AG04450 (cell line): Measurements from ENCODE around the gene PSMD1. TPM values are rescaled to one million over a fixed set of nuclear protein-coding genes. Genes with fewer than 3 reads are reported as not detected.
"Not testable (repeated sequence)": the region's sequence is repeated elsewhere in the genome, so short reads cannot be mapped to it uniquely, and the experiment has no call there.

ENCODE experiments used
- CTCF ChIA-PET: fragments of 300-600, 350-600 bp; formaldehyde crosslinking; extraction: SDS; loops from one replicate; lab custom pipeline; 2022; ENCODE audit warnings: antibody characterized with exemption, inconsistent platforms; lab: Charles Lee
- POLR2A ChIA-PET: fragments of 350-600 bp; formaldehyde crosslinking; extraction: SDS; loops from one replicate; lab custom pipeline; 2021; ENCODE audit warnings: antibody characterized with exemption, inconsistent platforms; lab: Yijun Ruan, JAX
- DNase-seq: peaks from one replicate; pipeline ENCODE4 v3.0.0-alpha.2; 2011; ENCODE audit warnings: low read depth, low spot score
- H3K27ac ChIP-seq: one replicate; pipeline ENCODE4 v1.5.1; 2012; ENCODE audit warnings: low read depth, low read length, control low read depth
- H3K27me3 ChIP-seq: one replicate; pipeline ENCODE4 v1.6.0; 2012; ENCODE audit warnings: low read length; ENCODE audit not compliant: control insufficient read depth, insufficient read depth
- H3K4me3 ChIP-seq: 2 replicates; pipeline ENCODE4 v1.5.1; 2011; ENCODE audit warnings: mild to moderate bottlenecking, low read depth, low read length, control low read depth
- H3K9me3 ChIP-seq: 2 replicates; pipeline ENCODE4 v1.5.1; 2012; ENCODE audit warnings: low read length; ENCODE audit not compliant: control insufficient read depth, insufficient read depth
- polyA plus RNA-seq: library from polyadenylated mRNA; depleted of rRNA; stranded (reverse); fragments of >200 nt; gene quantifications from 2 replicates; pipeline ENCODE4 v1.2.3, GENCODE V29; 2011
- TF ChIP-seq, protein P1 (sequence below): IDR thresholded peaks from 2 replicates; pipeline ENCODE4 v1.5.1; 2011; ENCODE audit warnings: low read depth, low read length, control low read depth, inconsistent platforms

Gene PSMD1
- polyA plus RNA-seq, 1 experiment = 211 TPM

DNA sequence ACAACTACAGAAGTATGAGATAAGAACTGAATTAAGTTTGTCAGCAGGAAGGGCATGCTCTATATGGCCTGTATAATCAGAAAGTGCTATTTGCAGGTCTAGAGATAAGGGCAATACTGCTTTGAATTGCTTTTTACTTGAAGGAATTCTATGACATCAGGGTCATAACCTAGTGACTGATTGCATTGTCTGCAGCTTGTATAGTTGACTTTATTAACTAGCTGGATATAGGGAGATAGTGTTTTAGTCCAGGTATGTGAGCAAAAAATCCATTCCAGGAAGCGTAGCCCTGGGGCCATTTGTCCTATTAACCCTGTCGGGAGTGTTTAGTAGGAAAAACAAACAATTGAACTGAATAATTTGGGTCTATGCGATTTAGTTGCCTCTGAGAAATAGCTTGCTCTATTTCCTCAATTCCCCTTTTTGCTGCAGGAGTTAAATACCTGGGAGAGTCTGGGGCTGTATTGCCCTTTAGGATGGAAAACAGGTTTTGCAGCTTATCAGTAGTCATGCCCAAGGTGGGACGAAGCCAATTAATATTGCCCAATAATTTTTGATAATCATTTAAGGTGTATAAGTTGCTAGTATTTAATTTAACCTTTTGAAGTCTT is 38.2 kb downstream of the PSMD1 start:
- POLR2A ChIA-PET = no interaction called here
- TF ChIP-seq, protein P1, sequence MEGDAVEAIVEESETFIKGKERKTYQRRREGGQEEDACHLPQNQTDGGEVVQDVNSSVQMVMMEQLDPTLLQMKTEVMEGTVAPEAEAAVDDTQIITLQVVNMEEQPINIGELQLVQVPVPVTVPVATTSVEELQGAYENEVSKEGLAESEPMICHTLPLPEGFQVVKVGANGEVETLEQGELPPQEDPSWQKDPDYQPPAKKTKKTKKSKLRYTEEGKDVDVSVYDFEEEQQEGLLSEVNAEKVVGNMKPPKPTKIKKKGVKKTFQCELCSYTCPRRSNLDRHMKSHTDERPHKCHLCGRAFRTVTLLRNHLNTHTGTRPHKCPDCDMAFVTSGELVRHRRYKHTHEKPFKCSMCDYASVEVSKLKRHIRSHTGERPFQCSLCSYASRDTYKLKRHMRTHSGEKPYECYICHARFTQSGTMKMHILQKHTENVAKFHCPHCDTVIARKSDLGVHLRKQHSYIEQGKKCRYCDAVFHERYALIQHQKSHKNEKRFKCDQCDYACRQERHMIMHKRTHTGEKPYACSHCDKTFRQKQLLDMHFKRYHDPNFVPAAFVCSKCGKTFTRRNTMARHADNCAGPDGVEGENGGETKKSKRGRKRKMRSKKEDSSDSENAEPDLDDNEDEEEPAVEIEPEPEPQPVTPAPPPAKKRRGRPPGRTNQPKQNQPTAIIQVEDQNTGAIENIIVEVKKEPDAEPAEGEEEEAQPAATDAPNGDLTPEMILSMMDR = no peak
- no peak overlapping the region for H3K27ac ChIP-seq

GRCh38 chr2:231099918-231100317 is 43.3 kb downstream of the PSMD1 start:
- Histone ChIP-seq H3K4me3 (no peak overlapping the region), H3K27me3 (no peaks in the 10 kb centered on the region), H3K9me3 (peaks cover 22% of the 10 kb centered on the region), H3K27ac (no peak overlapping the region)
- ChIA-PET CTCF (no interaction called here), POLR2A (no interaction called here)
- DNase-seq = no peak
- TF ChIP-seq, protein P1 = no peak

More for the DNA sequence above, 38.2 kb downstream of the PSMD1 start:
- Histone ChIP-seq H3K27me3 (no peaks in the 10 kb centered on the region), H3K9me3 (peaks cover 11% of the 10 kb centered on the region), H3K4me3 (no peak overlapping the region)
- CTCF ChIA-PET = interaction anchor here (0.6 to 3.0 kb wide), 4 partner anchors 9 to 358 kb away, joined by 3 to 11 read pairs (median 4); no protein-coding TSS in a partner anchor
- no peak for DNase-seq

- H3K27me3 ChIP-seq, POLR2A ChIA-PET: not testable (repeated sequence)
- CTCF ChIA-PET = interaction anchor here (6.0 kb wide), 1 partner anchor 92 kb away, joined by 125 read pairs; no protein-coding TSS in a partner anchor
Observed at GRCh38 chr2:231100321-231100720, 43.7 kb downstream of the PSMD1 start.

DNA sequence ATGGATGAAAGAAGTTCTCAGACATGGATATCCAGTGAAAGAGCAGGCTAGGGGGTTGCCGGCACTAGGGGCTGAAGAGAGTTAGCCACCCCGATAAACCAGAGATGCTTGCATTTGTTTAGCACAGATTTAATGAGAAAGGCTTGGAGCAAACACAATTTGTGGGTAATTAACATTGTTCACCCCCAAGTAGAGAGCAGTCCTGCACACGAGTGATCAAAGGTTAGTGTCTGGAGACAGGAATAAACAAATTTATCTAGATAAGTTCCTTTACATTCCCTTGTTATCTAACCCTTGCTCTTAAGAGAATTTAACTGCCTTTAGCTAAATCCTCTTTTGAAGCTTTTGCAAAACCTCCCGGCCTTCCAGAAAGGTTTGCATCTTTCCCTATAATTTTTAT is 44.3 kb downstream of the PSMD1 start:
- TF ChIP-seq, protein P1 = no peak
- Histone ChIP-seq H3K9me3 (peaks cover 22% of the 10 kb centered on the region), H3K4me3 (no peak overlapping the region), H3K27me3 (no peaks in the 10 kb centered on the region), H3K27ac (no peak overlapping the region)
- ChIA-PET POLR2A (interaction anchor here (0.6 kb wide), 1 partner anchor 350 kb away, joined by 7 read pairs; no protein-coding TSS in a partner anchor), CTCF (interaction anchor here (6.0 kb wide), 1 partner anchor 91 kb away, joined by 125 read pairs; no protein-coding TSS in a partner anchor)
- no peak for DNase-seq

More at GRCh38 chr2:231100321-231100720, 43.7 kb downstream of the PSMD1 start:
- DNase-seq, H3K4me3 ChIP-seq, H3K27ac ChIP-seq: not testable (repeated sequence)
- H3K9me3 ChIP-seq = peaks cover 22% of the 10 kb centered on the region

DNA sequence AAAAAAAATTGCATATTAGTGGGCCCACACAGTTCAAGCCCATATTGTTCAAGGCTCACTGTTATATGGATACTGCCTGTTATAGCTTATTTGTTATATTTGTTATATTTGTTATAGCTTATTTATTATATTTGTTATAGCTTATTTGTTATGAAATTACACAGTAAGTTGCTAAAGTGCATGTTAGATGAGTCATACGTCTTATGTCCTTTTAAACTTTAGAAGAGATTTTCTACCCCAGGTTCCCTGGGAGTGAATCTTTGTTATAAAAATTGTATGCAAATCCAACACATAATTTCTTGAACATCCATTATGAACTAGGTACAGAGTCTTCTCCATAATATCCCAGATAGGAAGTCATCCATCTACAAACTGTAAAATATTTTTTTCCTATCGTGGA is 46.1 kb downstream of the PSMD1 start:
- H3K27ac ChIP-seq = no peak overlapping the region
- ChIA-PET CTCF (interaction anchor here (0.7 to 6.0 kb wide), 10 partner anchors 20 to 349 kb away, joined by 3 to 125 read pairs (median 8); no protein-coding TSS in a partner anchor), POLR2A (interaction anchor here (1.8 kb wide), 1 partner anchor 90 kb away, joined by 4 read pairs; no protein-coding TSS in a partner anchor)
- no peaks in the 10 kb centered on the region for H3K27me3 ChIP-seq
- no peak overlapping the region for H3K4me3 ChIP-seq
- no peak for DNase-seq
- H3K9me3 ChIP-seq = peaks cover 22% of the 10 kb centered on the region
- TF ChIP-seq, protein P1 = no peak
